Suppressor macrophage treated with lipopolysaccharide for 1 hour (primary cell): ENCODE results near the gene MYBPH.

ENCODE experiments used
- DNase-seq, 3 donors: peaks; one replicate each; pipeline ENCODE4 v3.0.0-alpha.2; 2020 to 2022

MYBPH gene, protein sequence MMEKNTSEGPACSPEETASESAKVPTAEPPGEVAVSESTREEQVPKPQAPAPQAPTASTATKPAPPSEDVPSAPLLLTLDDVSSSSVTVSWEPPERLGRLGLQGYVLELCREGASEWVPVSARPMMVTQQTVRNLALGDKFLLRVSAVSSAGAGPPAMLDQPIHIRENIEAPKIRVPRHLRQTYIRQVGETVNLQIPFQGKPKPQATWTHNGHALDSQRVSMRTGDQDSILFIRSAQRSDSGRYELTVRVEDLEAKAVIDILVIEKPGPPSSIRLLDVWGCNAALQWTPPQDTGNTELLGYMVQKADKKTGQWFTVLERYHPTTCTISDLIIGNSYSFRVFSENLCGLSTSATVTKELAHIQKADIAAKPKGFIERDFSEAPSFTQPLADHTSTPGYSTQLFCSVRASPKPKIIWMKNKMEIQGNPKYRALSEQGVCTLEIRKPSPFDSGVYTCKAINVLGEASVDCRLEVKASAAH

DNA sequence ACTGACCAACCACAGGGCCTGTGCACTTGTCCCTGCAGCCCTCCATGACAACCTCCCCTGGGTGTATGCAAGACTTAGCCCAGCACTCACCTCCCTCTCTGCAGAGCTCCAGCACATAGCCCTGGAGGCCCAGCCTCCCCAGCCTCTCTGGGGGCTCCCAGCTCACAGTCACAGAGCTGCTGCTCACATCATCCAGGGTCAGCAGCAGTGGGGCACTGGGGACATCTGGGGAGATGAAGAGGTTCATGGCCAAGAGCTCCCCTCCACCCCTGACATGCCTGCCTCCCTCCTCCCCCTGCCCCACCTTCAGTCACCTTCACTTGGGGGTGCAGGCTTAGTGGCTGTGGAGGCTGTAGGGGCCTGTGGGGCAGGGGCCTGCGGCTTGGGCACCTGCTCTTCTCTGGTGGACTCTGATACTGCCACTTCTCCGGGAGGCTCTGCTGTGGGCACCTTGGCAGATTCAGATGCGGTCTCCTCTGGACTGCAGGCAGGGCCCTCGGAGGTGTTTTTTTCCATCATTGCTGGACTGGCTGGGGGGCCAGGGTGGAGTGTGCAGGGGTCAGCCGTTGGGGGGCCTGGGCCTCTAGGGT is at the start of gene MYBPH:
TSS of gene MYBPH (minus strand) at position 590 of the 590 bp plus-strand sequence. CDS start at position 519, 71 bp downstream.
- peak in 1 of 3 donors; percentile 33 for DNase-seq

DNA sequence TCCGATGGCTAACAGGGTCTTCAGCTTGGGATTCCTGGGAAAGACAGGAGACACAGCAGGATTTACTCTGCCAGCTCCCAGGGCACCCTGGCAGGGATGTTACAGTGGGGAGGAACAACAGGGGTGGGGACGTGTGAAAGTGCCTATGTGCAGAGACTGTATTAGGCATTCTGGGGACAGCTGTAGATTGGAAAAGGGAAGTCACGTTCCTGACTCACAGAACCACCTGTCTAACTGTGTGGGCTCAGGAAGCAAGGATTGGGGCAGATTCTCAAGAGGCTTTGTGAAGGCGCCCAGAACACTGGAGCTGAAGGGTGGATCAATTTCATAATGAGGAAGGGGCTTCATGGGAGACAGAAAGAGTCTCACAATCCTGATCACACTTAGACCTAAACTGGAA is 49.4 kb upstream of the MYBPH start:
- peak in 2 of 3 donors; percentile 36 to 39 for DNase-seq

DNA sequence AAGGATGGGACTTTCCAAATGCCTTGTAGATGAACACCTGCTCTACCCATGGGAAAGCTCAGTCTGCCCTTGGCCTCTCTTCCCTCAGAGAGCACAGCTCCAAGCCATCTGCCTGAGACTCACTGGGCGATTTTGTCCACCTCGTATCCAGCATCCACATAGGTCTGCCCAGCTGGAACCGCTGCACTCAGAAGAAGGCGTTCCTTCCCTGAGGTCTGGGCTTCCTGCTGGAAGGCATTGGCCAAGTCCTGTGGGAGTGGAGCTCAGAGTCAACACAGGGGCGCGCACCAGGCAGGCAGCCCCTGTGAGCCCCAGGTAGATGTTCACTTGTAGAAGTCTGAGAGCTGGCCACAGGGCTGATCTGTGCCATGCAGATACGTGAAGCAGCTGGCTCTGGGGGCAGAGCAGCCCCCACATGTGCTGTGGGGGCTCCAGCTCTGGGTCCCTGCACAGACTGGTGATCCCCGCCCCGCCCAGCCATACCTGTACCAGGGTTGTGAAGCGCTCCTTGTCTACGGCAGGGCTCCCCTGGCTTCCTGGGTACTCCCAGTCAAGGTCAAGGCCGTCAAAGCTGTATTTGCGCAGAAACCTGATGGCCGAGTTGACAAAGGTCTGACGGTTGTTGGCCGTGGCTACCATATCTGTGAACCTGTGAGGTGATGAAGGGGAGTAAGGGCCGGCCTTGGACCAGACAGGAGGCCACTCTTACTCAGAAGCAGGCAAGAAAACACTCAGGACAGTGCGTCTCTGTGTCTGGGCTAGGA is 47.6 kb upstream of the MYBPH start:
- DNase-seq, result no peak

DNA sequence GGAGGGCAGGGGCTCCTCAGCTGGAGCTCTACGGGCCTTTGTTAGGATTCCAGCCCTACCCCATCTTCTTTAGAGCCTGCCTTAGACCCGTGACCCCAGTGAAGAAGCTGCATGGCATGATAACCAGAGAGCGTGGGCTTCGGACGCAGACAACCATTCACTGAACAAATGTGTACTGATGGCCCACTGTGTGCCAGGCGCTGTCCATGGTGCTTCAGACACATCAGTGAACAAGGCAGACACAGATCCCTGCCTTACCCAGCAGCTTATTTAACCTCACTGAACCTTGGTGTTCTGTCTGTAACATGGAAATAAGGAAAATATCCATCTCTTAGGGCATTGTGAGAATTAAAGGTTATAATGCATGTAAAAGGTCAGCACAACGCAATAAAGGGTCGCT is 44.3 kb upstream of the MYBPH start:
- no peak for DNase-seq

DNA sequence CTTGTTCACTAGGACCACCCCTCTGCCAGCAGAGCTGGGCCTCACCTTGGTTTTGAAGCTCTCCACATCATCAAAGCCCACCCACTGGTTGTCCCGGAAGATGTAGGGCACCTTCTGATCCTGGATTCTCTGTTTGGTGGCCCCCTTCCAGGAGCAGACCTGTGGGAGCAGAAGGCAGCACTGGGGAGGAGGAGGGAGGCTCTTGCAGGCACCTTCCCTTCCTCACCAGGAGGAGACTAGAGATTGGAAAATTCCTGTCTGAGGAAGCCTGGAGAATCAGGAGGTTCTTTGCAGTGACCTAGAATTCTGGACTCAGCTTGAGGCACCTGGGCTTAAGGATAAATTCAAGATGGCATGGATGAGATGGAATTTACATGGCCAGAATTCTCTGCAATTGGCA is 43.5 kb upstream of the MYBPH start:
- no peak for DNase-seq

DNA sequence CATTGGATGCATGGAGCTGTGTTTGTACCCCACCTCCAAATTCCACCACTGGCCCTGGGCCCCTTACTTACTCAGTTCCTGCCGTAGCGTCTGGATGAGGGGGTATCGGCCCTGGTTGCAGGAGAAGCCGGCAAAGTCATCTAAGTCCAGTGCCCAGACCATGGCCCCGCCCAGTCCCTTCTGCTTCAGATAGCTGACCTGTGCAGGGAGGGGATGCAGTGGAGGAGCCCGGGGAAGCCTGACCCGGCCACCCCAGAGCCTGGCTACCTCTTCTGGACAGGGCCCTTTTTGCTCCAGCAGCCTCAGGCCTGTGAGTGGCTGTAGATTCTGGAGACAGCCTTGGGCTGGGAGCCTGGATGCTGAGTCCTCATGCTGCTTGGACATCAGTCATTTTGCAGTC is 42.0 kb upstream of the MYBPH start:
- no peak for DNase-seq

DNA sequence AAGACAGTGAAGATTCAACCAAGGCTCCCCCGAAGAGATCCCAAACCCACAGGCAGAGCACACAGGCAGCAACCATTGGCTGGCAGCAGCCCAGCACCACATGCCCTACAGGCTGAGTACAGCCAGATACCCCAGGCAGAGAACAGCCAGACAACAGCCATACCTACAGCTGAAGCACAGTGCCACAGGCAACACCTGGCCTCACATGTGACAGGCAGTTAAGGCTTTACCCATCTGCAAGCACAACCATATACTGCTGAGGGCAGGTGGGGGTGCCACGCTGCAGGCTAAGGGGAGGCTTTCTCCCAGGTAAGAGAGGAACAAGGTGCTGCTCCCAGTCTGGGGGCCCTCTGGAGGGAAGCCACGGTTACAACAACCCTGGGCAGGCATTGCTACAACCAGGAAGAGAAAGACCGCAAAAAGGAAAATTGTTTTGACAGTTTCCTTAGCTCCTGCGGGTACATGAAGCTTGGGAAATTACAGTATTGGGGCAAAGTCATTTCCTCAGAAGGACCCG is 41.6 kb upstream of the MYBPH start:
- DNase-seq, result peak; percentile 27 to 52 (median 49)

DNA sequence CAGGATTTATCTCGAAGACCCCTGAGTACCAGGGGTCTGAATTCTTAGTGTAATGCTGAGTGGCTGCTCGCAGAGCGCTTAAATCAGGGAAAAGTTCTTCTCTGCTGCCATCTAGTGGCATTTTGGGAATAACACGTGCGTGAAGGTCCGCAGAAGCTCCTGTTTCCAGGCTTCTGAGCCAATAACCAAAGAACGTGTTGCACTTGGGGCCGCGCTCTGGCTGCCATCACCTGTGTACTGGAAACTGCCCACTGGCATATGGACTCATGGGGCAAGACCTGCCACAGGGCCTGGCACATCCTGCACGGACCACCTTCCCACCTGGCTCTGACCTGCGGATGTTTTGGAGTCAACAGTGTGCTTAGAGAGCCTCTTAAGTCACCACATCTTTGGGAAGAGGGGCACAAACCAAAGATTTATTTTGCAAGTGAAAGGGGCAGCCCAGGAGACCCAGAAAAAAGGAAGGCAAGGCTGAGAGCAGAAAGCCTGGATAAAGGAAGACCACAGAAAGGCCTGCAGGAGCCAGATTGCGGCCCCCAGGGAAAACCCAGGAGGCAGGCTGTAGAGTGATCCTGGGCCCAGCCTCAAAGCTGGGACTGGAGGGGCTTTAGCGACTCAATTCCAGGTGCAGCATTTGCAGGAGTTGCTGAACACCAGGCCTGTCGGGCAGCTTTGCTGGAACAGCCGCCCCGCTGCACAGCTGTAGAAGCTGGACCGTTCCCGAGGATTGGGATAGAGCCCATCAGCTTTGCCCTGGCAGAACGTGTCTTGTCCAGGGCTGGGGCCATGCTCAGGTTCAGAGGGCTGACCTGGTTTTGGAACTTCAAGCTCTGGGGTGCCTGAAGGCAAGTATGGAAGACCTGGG is 40.9 kb upstream of the MYBPH start:
- DNase-seq, result peak; percentile 83 to 88 (median 85)

DNA sequence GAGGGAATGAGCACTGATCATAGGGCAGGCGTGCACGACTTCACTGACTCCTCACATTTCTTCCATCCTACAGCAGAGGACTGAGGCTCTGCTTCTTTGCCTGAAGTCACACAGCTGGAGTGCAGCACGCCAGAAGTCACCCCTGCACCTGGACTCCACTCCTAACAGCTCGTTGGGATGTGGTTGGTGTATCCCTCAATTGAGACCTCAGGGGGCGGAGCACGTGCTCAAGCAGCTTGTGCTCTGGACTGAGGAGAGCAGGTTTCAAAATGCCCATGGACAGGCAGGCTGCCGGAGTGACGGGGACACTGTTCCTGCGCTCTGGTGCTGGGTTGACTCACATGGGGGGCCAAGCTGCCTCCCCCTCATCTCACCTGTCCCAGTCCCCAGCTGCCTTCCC is 39.9 kb upstream of the MYBPH start:
- no peak for DNase-seq

DNA sequence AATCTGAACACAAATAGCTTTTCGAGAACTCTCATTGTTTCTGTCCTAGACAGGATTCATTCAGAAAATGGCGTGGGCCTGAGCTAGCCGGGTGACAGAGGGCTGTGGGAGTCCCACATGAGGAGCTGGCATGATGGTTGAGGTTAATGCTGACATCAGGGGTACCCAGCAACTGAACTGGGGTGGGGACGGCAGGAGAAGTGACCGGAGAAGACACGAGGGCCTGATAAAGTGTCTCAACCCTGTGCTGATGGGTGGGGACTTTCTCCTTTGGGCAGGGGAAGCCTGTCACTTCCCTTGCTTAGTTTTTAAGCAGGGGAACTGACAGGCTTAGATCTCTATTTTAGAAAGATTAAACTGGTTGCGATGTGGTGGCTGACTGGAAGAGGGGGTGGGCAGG is 39.2 kb upstream of the MYBPH start:
- DNase-seq, result peak; percentile 89 to 92 (median 91)

DNA sequence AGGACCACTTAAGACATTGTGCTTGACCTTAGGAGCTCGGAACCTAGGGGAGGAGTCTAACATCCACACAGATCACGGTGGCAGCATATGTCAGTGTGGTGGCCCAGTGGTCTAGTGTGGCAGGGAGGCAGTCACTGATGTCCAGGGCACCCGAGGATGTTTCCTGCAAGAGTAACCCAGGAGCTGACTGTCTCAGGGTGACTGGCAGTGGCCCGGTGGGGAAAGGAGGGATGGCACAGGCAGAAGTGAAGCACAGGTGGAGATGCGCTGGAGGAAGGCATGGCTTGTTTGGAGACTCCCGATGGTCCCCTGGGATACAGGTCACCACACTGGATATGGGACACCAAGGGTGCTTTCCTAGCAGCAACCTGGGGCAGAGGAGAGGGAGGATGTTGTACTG is 37.5 kb upstream of the MYBPH start:
- no peak for DNase-seq

DNA sequence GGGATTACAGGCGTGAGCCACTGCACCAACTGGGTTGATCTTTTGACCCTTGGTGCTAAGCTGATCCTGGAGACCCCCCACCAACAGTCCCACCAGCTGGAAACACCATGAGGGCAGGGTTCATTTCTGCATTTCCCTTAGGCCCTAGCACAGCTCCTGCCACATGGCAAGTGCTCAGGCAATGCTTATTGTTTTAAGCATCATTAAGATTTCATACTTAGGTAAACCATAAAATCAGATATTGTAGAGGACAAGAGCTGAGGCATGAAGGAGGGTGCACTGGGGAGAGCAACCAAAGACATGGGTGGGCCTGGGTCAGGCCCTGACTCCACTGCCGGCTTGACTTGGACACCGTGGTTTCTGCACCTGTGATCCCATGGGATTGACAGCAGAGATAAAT is 36.2 kb upstream of the MYBPH start:
- DNase-seq, result no peak

DNA sequence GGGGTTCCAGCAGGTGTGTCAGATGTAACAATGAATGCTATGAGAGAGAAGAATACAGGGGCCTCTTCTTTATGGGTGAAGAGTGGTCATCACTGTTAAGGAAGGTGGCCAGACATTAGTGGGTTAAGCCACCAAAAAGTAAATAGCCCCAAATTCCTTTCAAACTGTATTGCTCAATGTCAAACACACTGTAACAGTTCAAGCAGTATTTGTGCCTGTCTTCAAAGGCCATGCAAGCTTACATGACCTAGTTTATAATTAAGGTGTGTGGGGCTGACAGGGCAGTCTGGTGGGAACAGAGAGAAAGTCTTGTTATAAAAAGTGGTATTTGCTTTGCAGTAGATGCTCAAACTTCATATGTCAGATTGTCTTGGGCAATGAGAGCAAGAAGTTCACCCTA is 35.4 kb upstream of the MYBPH start:
- DNase-seq, result no peak

DNA sequence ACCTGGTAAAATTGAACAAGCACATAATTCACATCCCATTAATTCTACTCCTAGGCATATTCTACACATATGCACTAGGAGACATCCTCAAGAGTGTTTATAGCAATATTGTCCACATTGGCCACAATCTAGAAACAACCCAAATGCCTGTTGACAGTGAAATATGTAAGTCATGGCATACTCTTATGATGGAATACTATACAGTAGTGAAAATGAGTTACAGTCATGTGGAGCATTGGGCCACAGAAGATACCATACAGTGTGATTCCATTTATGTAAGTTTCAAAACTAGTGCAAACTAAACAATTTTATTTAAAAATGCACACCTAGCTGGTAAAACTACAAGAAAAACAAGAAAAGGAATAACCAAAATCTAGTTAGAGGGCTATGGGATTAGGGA is 34.7 kb upstream of the MYBPH start:
- no peak for DNase-seq

DNA sequence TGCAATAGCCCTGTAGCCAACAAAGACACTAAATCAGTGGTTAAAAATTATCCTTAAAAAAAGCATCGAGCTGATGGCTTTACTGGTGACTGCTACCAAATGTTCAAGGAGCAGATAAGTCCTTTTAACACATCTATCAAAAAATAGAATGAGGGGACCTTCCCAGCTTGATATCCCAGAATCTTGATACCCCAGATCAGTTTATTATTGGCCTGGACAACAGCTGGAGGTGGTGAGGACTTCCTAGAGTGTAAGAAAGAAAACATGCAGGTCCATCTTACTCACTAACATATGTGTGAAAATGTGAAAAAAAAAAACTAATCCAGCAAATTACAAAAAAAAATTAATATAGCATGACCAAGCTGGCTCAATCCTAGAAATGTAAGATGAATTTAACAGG is 32.6 kb upstream of the MYBPH start:
- DNase-seq, result no peak

DNA sequence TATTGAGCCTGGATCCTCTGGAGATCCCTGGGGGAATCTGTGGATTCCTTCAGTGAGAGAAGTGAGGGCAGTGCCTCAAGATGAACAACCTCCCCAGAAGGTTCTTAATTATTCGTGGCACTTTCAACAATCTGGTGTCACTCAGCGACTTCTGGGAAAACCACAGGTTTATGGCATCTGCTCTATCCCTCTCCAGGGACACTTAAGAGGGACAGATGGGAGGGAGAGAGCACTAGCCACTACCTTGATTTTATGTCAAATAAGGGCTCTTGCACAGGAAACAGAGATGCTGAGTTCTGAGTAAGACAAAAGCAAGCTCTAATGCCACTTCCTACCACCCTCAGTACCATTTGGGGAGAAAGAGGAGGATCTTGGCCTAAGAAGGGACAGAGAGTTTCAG is 32.1 kb upstream of the MYBPH start:
- DNase-seq, result no peak

DNA sequence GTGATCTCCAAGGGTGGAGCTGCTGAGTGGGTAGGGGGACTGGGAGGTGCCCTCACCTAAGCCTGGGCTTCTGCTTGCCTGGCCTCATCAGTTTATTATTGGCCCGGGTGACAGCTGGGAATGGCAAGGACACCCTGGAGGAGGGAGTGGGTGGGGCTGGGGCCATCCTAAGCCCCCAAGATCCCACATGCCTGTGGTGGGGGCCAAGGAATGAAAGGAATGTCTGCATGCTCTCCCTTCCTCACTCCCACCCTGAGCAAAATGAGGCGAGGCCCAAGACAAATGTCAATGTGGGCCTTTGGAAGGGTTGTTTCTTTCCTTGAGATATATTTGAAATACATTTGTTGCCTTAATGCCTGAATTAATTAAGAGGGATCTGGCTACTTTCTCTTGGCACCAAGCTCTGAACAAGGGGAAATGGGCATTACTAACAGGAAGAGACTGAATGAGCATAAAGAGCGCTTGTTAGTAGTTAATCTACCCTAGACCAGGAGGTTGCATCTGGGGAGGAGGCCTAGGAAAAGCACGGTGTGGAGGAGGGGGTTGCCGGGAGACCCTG is 30.6 kb upstream of the MYBPH start:
- DNase-seq, result no peak

DNA sequence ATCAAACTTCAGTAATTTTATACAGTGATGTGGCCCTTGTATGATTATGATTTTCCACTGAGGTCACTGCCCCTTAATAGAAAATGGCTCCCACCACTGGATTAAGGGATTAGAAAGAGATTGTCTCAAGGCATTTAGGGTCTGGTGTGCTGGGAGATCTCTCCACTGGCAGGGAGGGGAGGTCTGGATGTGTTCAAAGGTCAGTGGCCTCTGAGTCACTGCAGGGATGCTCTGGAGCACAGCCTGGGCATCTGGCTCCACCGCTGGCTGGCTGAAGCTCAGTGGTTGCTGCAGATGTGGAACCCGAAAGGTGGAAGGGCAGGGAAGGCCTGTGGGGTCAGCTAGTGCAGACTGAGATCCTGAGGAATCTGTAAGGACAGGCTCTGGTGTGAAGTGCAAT is 29.1 kb upstream of the MYBPH start:
- no peak for DNase-seq

DNA sequence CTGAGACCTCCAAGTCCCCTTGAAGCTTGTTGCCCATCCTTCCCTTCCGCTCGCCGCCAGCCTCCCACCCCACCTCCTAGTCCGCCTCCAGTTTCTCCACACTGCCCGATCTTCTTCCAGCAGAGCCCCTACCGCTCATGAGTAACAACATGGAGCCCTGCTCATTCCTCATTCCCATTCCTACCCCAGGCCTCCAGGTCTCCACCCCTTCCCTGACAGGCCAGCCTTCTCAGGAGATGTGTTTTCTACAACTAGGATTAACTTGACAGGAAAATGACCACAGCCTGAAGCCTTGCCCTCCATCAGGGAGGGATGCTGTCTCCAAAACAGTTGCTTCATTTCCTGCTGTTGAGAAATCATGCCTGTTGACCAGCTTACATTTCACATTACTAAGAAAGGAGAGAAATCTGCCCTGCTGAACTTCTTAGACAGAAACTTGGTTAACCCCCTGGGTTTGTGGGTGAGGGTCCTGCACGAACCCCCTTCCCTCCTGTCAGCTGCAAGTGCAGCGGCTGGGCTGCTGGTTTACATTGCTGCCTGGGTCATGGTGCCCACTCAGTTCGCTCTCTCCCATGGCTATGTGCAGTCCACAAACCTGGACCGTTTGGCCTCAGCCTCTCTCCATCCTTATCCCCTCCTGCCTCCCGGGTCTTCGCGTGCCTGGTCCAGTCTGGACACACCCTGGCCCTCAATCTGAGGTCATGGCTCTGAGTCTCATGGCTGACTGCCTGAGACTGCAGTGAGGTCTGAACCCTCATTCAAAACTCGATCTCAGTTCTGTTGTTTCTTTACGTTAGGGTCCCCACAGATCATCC is 27.0 kb upstream of the MYBPH start:
- DNase-seq, result peak; percentile 72 to 82 (median 81)

DNA sequence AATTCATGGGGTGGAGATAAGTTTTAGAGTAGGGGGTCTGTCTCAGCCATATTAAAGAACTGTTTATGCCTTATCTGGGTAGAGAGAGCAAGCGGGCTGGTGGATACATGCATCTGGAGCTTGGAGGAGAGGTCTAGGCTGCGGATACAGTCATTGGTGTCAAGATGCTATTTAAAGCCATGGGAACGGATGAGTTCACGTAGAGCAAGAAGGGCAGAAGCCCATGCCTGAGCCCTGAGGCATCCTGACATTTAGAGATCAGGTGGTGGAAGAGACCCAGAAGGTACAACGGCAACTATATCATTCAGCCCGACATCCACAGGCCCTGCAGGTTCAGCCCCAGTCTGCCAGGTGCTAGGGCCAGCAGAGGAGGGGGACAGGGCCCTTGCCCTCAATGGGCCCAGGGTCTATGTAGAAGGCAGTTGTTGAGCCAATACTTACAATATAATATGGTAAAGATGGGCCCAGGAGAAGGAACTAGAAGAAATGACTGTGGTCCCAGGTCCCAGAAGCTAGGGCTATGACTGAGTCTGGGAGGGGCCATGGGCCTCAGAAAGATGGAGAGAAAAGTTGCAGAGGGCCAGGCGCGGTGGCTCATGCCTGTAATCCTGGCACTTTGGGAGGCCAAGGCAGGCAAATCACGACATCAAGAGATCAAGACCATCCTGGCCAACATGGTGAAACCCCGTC is 26.0 kb upstream of the MYBPH start:
- no peak for DNase-seq

DNA sequence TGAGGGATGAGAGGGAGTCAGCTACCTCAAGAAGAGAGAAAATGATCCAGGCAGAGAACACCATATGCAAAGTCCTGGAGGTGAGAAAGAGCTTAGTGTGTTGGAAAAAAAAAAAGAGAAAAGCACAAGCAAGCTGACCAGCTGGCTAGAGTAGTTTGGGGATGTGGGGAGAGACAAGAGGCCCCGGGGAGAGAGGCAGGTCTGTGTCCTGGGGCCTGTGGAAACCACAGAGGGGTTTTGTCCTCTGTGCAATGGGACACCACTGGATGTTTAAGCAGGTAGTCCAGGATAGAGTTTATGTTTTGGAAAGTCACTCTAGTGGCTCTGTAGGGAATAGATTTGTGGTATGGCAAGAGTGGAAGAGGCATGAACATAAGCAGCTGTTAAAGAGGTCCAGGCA is 25.3 kb upstream of the MYBPH start:
- no peak for DNase-seq
